DND-41 (cell line): Measurements from ENCODE around the gene USP34.
"Not testable (repeated sequence)": the region's sequence is repeated elsewhere in the genome, so short reads cannot be mapped to it uniquely, and the experiment has no call there.

Source experiments
- ATAC-seq: fragments of 200-7000 bp; cut with Tn5 transposase; 3 replicates; pipeline ENCODE4 v1.9.1; 2021; ENCODE audit warnings: low read depth; ENCODE audit not compliant: insufficient read depth
- DNase-seq: peaks from one replicate; pipeline ENCODE4 v3.0.0-alpha.2; 2020
- H2AFZ ChIP-seq: 2 replicates; pipeline ENCODE4 v1.6.0; 2012; ENCODE audit warnings: low read depth, low read length
- H3K27ac ChIP-seq: 2 replicates; pipeline ENCODE4 v1.5.1; 2012; ENCODE audit warnings: low read length, inconsistent platforms
- H3K27me3 ChIP-seq: fragments of 200-600 bp; sonication (generic); 2 replicates; pipeline ENCODE4 v1.6.0; 2012; ENCODE audit warnings: low read length, mild to moderate bottlenecking, inconsistent platforms; ENCODE audit not compliant: insufficient read depth, poor library complexity
- H3K36me3 ChIP-seq: 2 replicates; pipeline ENCODE4 v1.5.1; 2012; ENCODE audit warnings: low read length, inconsistent platforms; ENCODE audit not compliant: insufficient read depth
- H3K4me1 ChIP-seq: 2 replicates; pipeline ENCODE4 v1.5.1; 2012; ENCODE audit warnings: mild to moderate bottlenecking, low read length; ENCODE audit not compliant: insufficient read depth
- H3K4me2 ChIP-seq: 2 replicates; pipeline ENCODE4 v1.6.0; 2012; ENCODE audit warnings: mild to moderate bottlenecking, moderate library complexity, low read length, inconsistent platforms; ENCODE audit not compliant: insufficient read depth
- H3K4me3 ChIP-seq, 2 experiments: fragments of 200-600 bp in 1 of 2; shearing (Covaris generic) in 1 of 2; 2 replicates each; pipeline ENCODE4 v1.5.1; 2012 to 2016; ENCODE audit warnings: inconsistent platforms in 2 of 2, low read length in 2 of 2, mild to moderate bottlenecking in 2 of 2, low read depth in 1 of 2, moderate library complexity in 1 of 2
- H3K79me2 ChIP-seq: 2 replicates; pipeline ENCODE4 v1.6.0; 2012; ENCODE audit warnings: low read length, inconsistent platforms; ENCODE audit not compliant: insufficient read depth
- H3K9ac ChIP-seq: 2 replicates; pipeline ENCODE4 v1.6.0; 2012; ENCODE audit warnings: low read depth, mild to moderate bottlenecking, inconsistent platforms, low read length, moderate library complexity
- H3K9me3 ChIP-seq: 2 replicates; pipeline ENCODE4 v1.5.1; 2012; ENCODE audit warnings: low read length, moderate library complexity, mild to moderate bottlenecking, inconsistent platforms; ENCODE audit not compliant: insufficient read depth, severe bottlenecking
- H4K20me1 ChIP-seq: 2 replicates; pipeline ENCODE4 v1.6.0; 2012; ENCODE audit warnings: low read length; ENCODE audit not compliant: insufficient read depth
- EZH2 ChIP-seq: IDR thresholded peaks from 3 replicates; pipeline ENCODE4 v1.6.1; 2012; ENCODE audit warnings: borderline replicate concordance, low read depth, mild to moderate bottlenecking, moderate library complexity, low read length, inconsistent platforms; ENCODE audit not compliant: severe bottlenecking
- TF ChIP-seq, protein P1 (sequence below): IDR thresholded peaks from 2 replicates; pipeline ENCODE4 v1.5.1; 2012; ENCODE audit warnings: borderline replicate concordance, low read length, moderate library complexity, mild to moderate bottlenecking; ENCODE audit not compliant: poor library complexity, severe bottlenecking; ENCODE audit errors: extremely low read depth

Gene USP34

DNA sequence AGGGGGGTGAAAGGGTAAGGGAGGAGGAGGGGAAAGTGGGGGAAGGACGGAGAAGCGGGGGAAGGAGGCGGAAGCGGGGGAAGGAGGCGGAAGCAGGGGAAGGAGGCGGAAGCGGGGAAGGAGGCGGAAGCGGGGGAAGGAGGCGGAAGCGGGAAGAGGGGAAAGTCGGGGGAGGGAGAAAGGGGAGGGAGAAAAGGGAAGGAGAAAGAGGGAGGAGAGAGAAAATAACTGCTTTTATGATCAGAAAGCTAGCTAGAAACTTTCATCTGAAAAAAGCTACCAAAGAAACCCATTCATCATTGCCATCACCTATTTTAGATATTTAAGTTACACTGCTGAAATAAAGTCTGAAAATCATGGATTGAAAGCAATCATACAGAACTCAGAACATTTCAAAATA lies 72.5 kb downstream of the USP34 start:
- H3K79me2 ChIP-seq = no peaks in the 10 kb centered on the region
- no peak overlapping the region for H2AFZ ChIP-seq
- DNase-seq = no peak
- ATAC-seq = no peak
- TF ChIP-seq, protein P1, sequence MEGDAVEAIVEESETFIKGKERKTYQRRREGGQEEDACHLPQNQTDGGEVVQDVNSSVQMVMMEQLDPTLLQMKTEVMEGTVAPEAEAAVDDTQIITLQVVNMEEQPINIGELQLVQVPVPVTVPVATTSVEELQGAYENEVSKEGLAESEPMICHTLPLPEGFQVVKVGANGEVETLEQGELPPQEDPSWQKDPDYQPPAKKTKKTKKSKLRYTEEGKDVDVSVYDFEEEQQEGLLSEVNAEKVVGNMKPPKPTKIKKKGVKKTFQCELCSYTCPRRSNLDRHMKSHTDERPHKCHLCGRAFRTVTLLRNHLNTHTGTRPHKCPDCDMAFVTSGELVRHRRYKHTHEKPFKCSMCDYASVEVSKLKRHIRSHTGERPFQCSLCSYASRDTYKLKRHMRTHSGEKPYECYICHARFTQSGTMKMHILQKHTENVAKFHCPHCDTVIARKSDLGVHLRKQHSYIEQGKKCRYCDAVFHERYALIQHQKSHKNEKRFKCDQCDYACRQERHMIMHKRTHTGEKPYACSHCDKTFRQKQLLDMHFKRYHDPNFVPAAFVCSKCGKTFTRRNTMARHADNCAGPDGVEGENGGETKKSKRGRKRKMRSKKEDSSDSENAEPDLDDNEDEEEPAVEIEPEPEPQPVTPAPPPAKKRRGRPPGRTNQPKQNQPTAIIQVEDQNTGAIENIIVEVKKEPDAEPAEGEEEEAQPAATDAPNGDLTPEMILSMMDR = no peak
- no peak for TF ChIP-seq EZH2
- H4K20me1 ChIP-seq = no peaks in the 10 kb centered on the region
- no peaks in the 10 kb centered on the region for H3K9me3 ChIP-seq
- no peak overlapping the region for H3K4me3 ChIP-seq
- no peaks in the 10 kb centered on the region for H3K4me1 ChIP-seq
- H3K27me3 ChIP-seq = no peaks in the 10 kb centered on the region
- H3K9ac ChIP-seq = no peak overlapping the region
- H3K4me2 ChIP-seq = no peak overlapping the region
- H3K36me3 ChIP-seq = peaks cover 10% of the 10 kb centered on the region; the same call in 1 of the 2 replicates
- no peak overlapping the region for H3K27ac ChIP-seq

DNA sequence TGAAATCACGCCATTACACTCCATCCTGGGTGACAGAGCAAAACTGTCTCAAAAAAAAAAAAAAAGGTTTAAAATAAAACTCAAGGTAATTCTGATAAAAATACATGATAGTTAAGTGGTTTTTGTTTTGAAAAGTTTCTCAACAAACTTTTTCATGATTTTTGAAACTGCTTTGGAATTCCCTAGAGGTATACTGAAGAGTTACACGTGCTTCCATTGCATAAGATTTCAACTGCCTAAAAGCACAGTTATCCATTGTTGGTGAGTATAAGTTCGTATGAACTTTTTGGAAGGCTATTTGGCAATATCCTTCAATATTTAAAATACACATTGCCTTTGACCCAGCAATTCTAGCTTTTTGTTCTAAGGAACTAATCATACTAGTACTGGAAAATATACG lies 74.9 kb downstream of the USP34 start:
- TF ChIP-seq, protein P1 = no peak
- no peak for TF ChIP-seq EZH2
- Histone ChIP-seq H3K9ac (no peak overlapping the region), H3K4me1 (no peaks in the 10 kb centered on the region), H2AFZ (no peak overlapping the region), H3K79me2 (no peaks in the 10 kb centered on the region), H3K27me3 (no peaks in the 10 kb centered on the region), H4K20me1 (no peaks in the 10 kb centered on the region), H3K4me3 (no peak overlapping the region), H3K27ac (no peak overlapping the region), H3K4me2 (no peak overlapping the region), H3K9me3 (no peaks in the 10 kb centered on the region), H3K36me3 (peaks cover 21% of the 10 kb centered on the region; the same call in 1 of the 2 replicates)
- DNase-seq (no peak), ATAC-seq (no peak)

DNA sequence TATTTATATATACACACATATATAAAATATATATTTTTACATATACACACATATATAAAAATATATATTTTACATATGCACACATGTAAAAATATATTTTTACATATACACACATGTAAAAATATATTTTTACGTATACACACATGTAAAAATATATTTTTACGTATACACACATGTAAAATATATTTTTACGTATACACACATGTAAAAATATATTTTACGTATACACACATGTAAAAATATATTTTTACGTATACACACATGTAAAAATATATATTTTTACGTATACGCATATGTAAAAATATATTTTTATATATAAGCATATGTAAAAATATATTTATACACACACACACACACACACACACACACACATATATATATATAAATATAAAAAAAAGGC lies 83.3 kb downstream of the USP34 start:
- H2AFZ ChIP-seq, DNase-seq, H3K27ac ChIP-seq, H3K9me3 ChIP-seq, H3K4me2 ChIP-seq, ATAC-seq, H3K27me3 ChIP-seq, H3K9ac ChIP-seq, H3K4me3 ChIP-seq, H3K4me1 ChIP-seq, H3K79me2 ChIP-seq, H4K20me1 ChIP-seq: not testable (repeated sequence)
- peaks cover 33% of the 10 kb centered on the region for H3K36me3 ChIP-seq

DNA sequence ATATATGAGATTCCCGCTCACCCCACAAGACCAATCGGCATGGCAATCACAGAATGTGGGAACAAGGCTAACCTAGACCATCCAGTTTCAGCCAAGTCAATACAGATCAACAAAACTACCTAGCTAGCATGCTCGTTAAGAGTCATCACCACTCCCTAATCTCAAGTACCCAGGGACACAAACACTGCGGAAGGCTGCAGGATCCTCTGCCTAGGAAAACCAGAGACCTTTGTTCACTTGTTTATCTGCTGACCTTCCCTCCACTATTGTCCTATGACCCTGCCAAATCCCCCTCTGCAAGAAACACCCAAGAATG lies 90.0 kb downstream of the USP34 start:
- not testable (repeated sequence) for H2AFZ ChIP-seq, H3K27me3 ChIP-seq, H3K9ac ChIP-seq, H4K20me1 ChIP-seq, H3K4me1 ChIP-seq, H3K4me3 ChIP-seq, DNase-seq, H3K27ac ChIP-seq, ATAC-seq, H3K79me2 ChIP-seq, H3K4me2 ChIP-seq, H3K9me3 ChIP-seq
- H3K36me3 ChIP-seq = peaks cover 60% of the 10 kb centered on the region
